ENCODE measurements around the gene HS6ST1.
A peak's percentile ranks its signal among the peaks of the same experiment; 100 is the strongest.

The HS6ST1 gene

GRCh38 chr2:128236491-128237035, 82.1 kb downstream of the HS6ST1 start:
- no peak for DNase-seq (ENCODE audit: extremely low spot score)
- ChIA-PET CTCF (interaction anchor here (1.0 to 2.7 kb wide), 3 partner anchors 9 to 173 kb away, joined by 3 to 11 read pairs (median 4); no protein-coding TSS in a partner anchor), POLR2A (no interaction called here)
- TF ChIP-seq CTCF (IDR thresholded peaks at IDR 0.05; ENCODE audit: control extremely low read depth, extremely low read depth, low read depth, missing control alignments), result no peak

GRCh38 chr2:128235581-128235980, 83.1 kb downstream of the HS6ST1 start:
- no peak for TF ChIP-seq CTCF (IDR thresholded peaks at IDR 0.05; ENCODE audit: control extremely low read depth, extremely low read depth, low read depth, missing control alignments)
- CTCF ChIA-PET, result interaction anchor here (1.1 to 2.7 kb wide), 2 partner anchors 10 to 172 kb away, joined by 4 to 11 read pairs; no protein-coding TSS in a partner anchor
- DNase-seq (ENCODE audit: extremely low spot score), result no peak
- POLR2A ChIA-PET, result interaction anchor here (0.6 kb wide), 1 partner anchor 219 kb away, joined by 3 read pairs; no protein-coding TSS in a partner anchor

GRCh38 chr2:128234613-128235012, 84.1 kb downstream of the HS6ST1 start:
- ChIA-PET POLR2A (no interaction called here), CTCF (interaction anchor here (0.7 to 1.8 kb wide), 7 partner anchors 11 to 172 kb away, joined by 3 to 14 read pairs (median 3); no protein-coding TSS in a partner anchor)
- DNase-seq (ENCODE audit: extremely low spot score), result no peak
- TF ChIP-seq CTCF (IDR thresholded peaks at IDR 0.05; ENCODE audit: control extremely low read depth, extremely low read depth, low read depth, missing control alignments), result no peak

- no peak for TF ChIP-seq CTCF (IDR thresholded peaks at IDR 0.05; ENCODE audit: control extremely low read depth, extremely low read depth, low read depth, missing control alignments)
- ChIA-PET CTCF (interaction anchor here (0.6 to 1.8 kb wide), 9 partner anchors 10 to 172 kb away, joined by 3 to 14 read pairs (median 3); no protein-coding TSS in a partner anchor), POLR2A (no interaction called here)
- DNase-seq (ENCODE audit: extremely low spot score), result no peak
These were observed 84.8 kb downstream of the HS6ST1 start for GRCh38 chr2:128233790-128234395.

GRCh38 chr2:128232965-128233789, 85.5 kb downstream of the HS6ST1 start:
- ChIA-PET POLR2A (no interaction called here), CTCF (interaction anchor here (0.6 to 2.7 kb wide), 8 partner anchors 10 to 170 kb away, joined by 3 to 22 read pairs (median 4); no protein-coding TSS in a partner anchor)
- peak; percentile 96 for DNase-seq (ENCODE audit: extremely low spot score)

More at GRCh38 chr2:128232965-128233789, 85.5 kb downstream of the HS6ST1 start:
- TF ChIP-seq CTCF (IDR thresholded peaks at IDR 0.05; ENCODE audit: control extremely low read depth, extremely low read depth, low read depth, missing control alignments), result peak; percentile 92
